ENCODE data around the gene UBA7. TPM values are rescaled to one million over a fixed set of nuclear protein-coding genes. Genes with fewer than 3 reads are reported as not detected.

Gene UBA7
- polyA plus RNA-seq, 1 of the 3 experiments (the other 2 are of a cell fraction): 22.6 TPM

DNA sequence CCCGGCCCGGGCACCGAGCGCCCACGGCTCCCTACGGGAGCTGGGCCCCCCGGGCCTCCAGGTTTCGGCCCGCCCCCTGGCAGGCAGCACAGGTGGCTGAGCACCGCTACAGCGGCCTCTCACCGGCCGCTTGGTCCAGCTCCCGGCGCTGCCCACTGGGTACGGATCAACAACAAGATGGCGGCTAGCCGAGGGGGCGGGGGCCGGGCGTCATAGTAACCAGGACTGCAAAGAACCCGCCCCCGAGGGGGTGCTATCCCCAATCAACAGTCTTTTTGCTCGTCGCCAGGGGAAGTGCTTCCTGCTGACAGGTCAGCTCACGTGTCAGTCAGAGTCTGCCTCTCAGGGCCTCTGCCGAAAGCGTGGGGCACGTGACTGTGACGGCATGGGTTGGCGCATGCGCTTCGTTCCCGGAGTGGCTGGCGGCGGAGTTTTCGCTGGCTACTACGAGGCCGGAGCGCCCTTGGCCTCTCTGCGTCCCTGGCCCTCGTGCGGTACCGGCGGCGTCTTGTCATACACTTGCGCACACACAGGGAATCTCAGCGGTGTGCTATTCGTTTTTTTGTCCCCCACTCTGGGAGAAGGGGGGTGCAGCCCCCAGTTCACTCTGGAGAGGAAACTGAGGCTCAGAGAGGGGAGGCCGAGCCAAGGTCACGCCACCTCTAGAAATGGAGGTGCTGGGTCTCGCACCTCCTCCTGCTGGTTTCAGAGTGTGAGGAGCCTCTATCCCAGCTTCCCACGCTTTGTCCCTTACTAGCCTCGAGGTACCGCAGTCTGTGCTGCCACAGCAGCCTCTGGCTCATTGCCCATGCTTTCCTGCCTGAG lies 27.2 kb downstream of the UBA7 start, which contains the start of gene IP6K1:
Gene IP6K1, minus strand, starts transcription at position 186 of the 825 bp plus-strand sequence. CDS start 38,502 bp downstream, outside the sequence.
- ChIA-PET CTCF (interaction anchor here (0.9 to 3.3 kb wide), 4 partner anchors 12 to 119 kb away, joined by 3 to 23 read pairs (median 4); partner anchors contain the start of genes AMIGO3 and INKA1), POLR2A (interaction anchor here (1.5 kb wide), 1 partner anchor 154 kb away, joined by 3 read pairs; no protein-coding TSS in a partner anchor)
- H3K9me3 ChIP-seq: no peaks in the 10 kb centered on the region
- H3K27ac ChIP-seq (ENCODE audit: low read depth in 2 of 2, low read length in 1 of 2): peak within 1 kb of the TSS; percentile 70 to 85
- peak within 1 kb of the TSS; percentile 68 to 96 for H3K4me3 ChIP-seq (ENCODE audit: low read depth in 2 of 2, low read length in 1 of 2)
- peak; percentile 100 for DNase-seq
- H3K9me2 ChIP-seq: no peaks in the 10 kb centered on the region
- 0 out of 2 replicates have a peak, but pooled peaks cover 6% of the 10 kb centered on the region for H4K20me1 ChIP-seq (ENCODE audit: insufficient read depth)
- H3F3A ChIP-seq (replicated peaks; ENCODE audit: insufficient read depth): no peaks in the 10 kb centered on the region
- peaks cover 0 to 23% of the 10 kb centered on the region in 2 experiments for H3K36me3 ChIP-seq (replicated peaks in 1 of 2; ENCODE audit: control insufficient read depth in 1 of 2, insufficient read depth in 2 of 2, low read length in 1 of 2)
- H3K27me3 ChIP-seq (ENCODE audit: insufficient read depth): no peaks in the 10 kb centered on the region
- peaks cover 5 to 6% of the 10 kb centered on the region in 2 experiments; a peak in 1 of 4 replicates for H3K4me1 ChIP-seq (ENCODE audit: control insufficient read depth in 1 of 2, insufficient read depth in 2 of 2, low read depth in 1 of 2, low read length in 1 of 2)
- WGBS (ENCODE audit: low lambda C conversion rate): 9% methylated on average over 28 of the region's 55 CpGs
- peaks cover 48% of the 10 kb centered on the region for H3K79me2 ChIP-seq (ENCODE audit: insufficient read depth)
- H3K4me2 ChIP-seq: peak within 1 kb of the TSS; percentile 99
- peak within 1 kb of the TSS; percentile 91 for H2AFZ ChIP-seq (ENCODE audit: low read depth)
- peak within 1 kb of the TSS; percentile 88 for H3K9ac ChIP-seq
- peak; percentile 81 for TF ChIP-seq RFX5 (IDR thresholded peaks at IDR 0.05; ENCODE audit: low read length)
- TF ChIP-seq ELF1 (IDR thresholded peaks at IDR 0.05): no peak
- TF ChIP-seq, protein P1, sequence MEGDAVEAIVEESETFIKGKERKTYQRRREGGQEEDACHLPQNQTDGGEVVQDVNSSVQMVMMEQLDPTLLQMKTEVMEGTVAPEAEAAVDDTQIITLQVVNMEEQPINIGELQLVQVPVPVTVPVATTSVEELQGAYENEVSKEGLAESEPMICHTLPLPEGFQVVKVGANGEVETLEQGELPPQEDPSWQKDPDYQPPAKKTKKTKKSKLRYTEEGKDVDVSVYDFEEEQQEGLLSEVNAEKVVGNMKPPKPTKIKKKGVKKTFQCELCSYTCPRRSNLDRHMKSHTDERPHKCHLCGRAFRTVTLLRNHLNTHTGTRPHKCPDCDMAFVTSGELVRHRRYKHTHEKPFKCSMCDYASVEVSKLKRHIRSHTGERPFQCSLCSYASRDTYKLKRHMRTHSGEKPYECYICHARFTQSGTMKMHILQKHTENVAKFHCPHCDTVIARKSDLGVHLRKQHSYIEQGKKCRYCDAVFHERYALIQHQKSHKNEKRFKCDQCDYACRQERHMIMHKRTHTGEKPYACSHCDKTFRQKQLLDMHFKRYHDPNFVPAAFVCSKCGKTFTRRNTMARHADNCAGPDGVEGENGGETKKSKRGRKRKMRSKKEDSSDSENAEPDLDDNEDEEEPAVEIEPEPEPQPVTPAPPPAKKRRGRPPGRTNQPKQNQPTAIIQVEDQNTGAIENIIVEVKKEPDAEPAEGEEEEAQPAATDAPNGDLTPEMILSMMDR (IDR thresholded peaks at IDR 0.05): no peak
- no peak for TF ChIP-seq SMC3 (IDR thresholded peaks at IDR 0.05; ENCODE audit: low read depth, low read length)
- TF ChIP-seq FOXJ3 (CRISPR knock-in tag; IDR thresholded peaks at IDR 0.05): no peak
- peak; percentile 73 for TF ChIP-seq MXI1 (IDR thresholded peaks at IDR 0.05; ENCODE audit: low read depth, low read length)
- TF ChIP-seq RAD21 (IDR thresholded peaks at IDR 0.05; ENCODE audit: low read length): no peak
- no peak for TF ChIP-seq REST (IDR thresholded peaks at IDR 0.05; ENCODE audit: low read depth, low read length)
- TF ChIP-seq EZH2phosphoT487 (IDR thresholded peaks at IDR 0.05; ENCODE audit: borderline replicate concordance, low read depth): no peak
- peak; percentile 98 for TF ChIP-seq USF1 (IDR thresholded peaks at IDR 0.05; ENCODE audit: borderline replicate concordance, low read depth)
- TF ChIP-seq POLR2AphosphoS5 (IDR thresholded peaks at IDR 0.05; ENCODE audit: low read depth, low read length): peak; percentile 82
- peak; percentile 69 for TF ChIP-seq GABPA (IDR thresholded peaks at IDR 0.05; ENCODE audit: low read depth)
- TF ChIP-seq NRF1 (IDR thresholded peaks at IDR 0.05; ENCODE audit: low read depth, low read length): peak; percentile 87
- peak; percentile 90 for TF ChIP-seq CHD2 (IDR thresholded peaks at IDR 0.05; ENCODE audit: low read length, partially characterized antibody)
- TF ChIP-seq SIN3A (IDR thresholded peaks at IDR 0.05; ENCODE audit: borderline replicate concordance, low read depth, low read length): peak; percentile 68; the same call in 1 of the 2 replicates
- TF ChIP-seq YY1 (IDR thresholded peaks at IDR 0.05; ENCODE audit: low read depth): peak; percentile 91
- TF ChIP-seq TAF1 (IDR thresholded peaks at IDR 0.05; ENCODE audit: borderline replicate concordance, low read depth, low read length): peak; percentile 72
- TF ChIP-seq EP300 (IDR thresholded peaks at IDR 0.05; ENCODE audit: borderline replicate concordance in 1 of 2, low read depth in 1 of 2, low read length in 1 of 2): no peak
- TF ChIP-seq FOXM1 (IDR thresholded peaks at IDR 0.05; ENCODE audit: low read depth): no peak
- TF ChIP-seq, protein P2, sequence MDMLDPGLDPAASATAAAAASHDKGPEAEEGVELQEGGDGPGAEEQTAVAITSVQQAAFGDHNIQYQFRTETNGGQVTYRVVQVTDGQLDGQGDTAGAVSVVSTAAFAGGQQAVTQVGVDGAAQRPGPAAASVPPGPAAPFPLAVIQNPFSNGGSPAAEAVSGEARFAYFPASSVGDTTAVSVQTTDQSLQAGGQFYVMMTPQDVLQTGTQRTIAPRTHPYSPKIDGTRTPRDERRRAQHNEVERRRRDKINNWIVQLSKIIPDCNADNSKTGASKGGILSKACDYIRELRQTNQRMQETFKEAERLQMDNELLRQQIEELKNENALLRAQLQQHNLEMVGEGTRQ (IDR thresholded peaks at IDR 0.05; ENCODE audit: borderline replicate concordance, low read depth, low read length): peak; percentile 96
- TF ChIP-seq RXRA (IDR thresholded peaks at IDR 0.05; ENCODE audit: borderline replicate concordance, low read depth): no peak
- no peak for TF ChIP-seq GATA2 (CRISPR knock-in tag; IDR thresholded peaks at IDR 0.05)
- TF ChIP-seq, protein P3, sequence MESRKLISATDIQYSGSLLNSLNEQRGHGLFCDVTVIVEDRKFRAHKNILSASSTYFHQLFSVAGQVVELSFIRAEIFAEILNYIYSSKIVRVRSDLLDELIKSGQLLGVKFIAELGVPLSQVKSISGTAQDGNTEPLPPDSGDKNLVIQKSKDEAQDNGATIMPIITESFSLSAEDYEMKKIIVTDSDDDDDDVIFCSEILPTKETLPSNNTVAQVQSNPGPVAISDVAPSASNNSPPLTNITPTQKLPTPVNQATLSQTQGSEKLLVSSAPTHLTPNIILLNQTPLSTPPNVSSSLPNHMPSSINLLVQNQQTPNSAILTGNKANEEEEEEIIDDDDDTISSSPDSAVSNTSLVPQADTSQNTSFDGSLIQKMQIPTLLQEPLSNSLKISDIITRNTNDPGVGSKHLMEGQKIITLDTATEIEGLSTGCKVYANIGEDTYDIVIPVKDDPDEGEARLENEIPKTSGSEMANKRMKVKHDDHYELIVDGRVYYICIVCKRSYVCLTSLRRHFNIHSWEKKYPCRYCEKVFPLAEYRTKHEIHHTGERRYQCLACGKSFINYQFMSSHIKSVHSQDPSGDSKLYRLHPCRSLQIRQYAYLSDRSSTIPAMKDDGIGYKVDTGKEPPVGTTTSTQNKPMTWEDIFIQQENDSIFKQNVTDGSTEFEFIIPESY (IDR thresholded peaks at IDR 0.05; ENCODE audit: borderline replicate concordance, low read depth): no peak

All from SK-N-SH (cell line).